ENCODE results near the gene PDLIM5. TPM values are rescaled to one million over a fixed set of nuclear protein-coding genes. Genes with fewer than 3 reads are reported as not detected.

Gene PDLIM5
- total RNA-seq, 4 donors from 2014 or later: 90.5 to 148 (median 115) TPM

GRCh38 chr4:94435874-94436273, 15.9 kb upstream of the PDLIM5 start:
- Histone ChIP-seq H3K4me3 (no peak overlapping the region), H3K9me3 (no peaks in the 10 kb centered on the region), H3K27me3 (no peaks in the 10 kb centered on the region), H3K4me1 (no peaks in the 10 kb centered on the region), H3K27ac (no peak overlapping the region), H3K36me3 (no peaks in the 10 kb centered on the region)
- 76% methylated on average over 2 of the region's 2 CpGs for WGBS
- TF ChIP-seq CTCF (IDR thresholded peaks at IDR 0.05): no peak
- no peak for TF ChIP-seq POLR2A (IDR thresholded peaks at IDR 0.05)
- TF ChIP-seq POLR2AphosphoS5 (IDR thresholded peaks at IDR 0.05): no peak
- no peak for TF ChIP-seq EP300 (IDR thresholded peaks at IDR 0.05)
- no peak for DNase-seq (ENCODE audit: low spot score in 2 of 2)

- WGBS: 89% methylated on average over 1 of the region's 1 CpG
- no peaks in the 10 kb centered on the region for H3K4me1 ChIP-seq
- H3K27ac ChIP-seq: no peak overlapping the region
- no peak for TF ChIP-seq EP300 (IDR thresholded peaks at IDR 0.05)
- TF ChIP-seq POLR2A (IDR thresholded peaks at IDR 0.05): no peak
- TF ChIP-seq CTCF (IDR thresholded peaks at IDR 0.05): no peak
- no peak for TF ChIP-seq POLR2AphosphoS5 (IDR thresholded peaks at IDR 0.05)
- no peaks in the 10 kb centered on the region for H3K9me3 ChIP-seq
- no peak for DNase-seq (ENCODE audit: low spot score in 2 of 2)
- H3K36me3 ChIP-seq: no peaks in the 10 kb centered on the region
- H3K27me3 ChIP-seq: no peaks in the 10 kb centered on the region
- H3K4me3 ChIP-seq: no peak overlapping the region
These were observed 15.2 kb upstream of the PDLIM5 start for GRCh38 chr4:94436512-94436911.

GRCh38 chr4:94439606-94440005, 12.1 kb upstream of the PDLIM5 start:
- no peaks in the 10 kb centered on the region for H3K36me3 ChIP-seq

GRCh38 chr4:94441838-94442237, 9.9 kb upstream of the PDLIM5 start:
- no peak for TF ChIP-seq POLR2A (IDR thresholded peaks at IDR 0.05)
- TF ChIP-seq CTCF (IDR thresholded peaks at IDR 0.05): no peak
- no peak for TF ChIP-seq EP300 (IDR thresholded peaks at IDR 0.05)
- no peak for TF ChIP-seq POLR2AphosphoS5 (IDR thresholded peaks at IDR 0.05)
- no peak for DNase-seq (ENCODE audit: low spot score in 2 of 2)
- H3K4me1 ChIP-seq: no peaks in the 10 kb centered on the region

More at GRCh38 chr4:94439606-94440005, 12.1 kb upstream of the PDLIM5 start:
- TF ChIP-seq EP300 (IDR thresholded peaks at IDR 0.05): no peak
- TF ChIP-seq CTCF (IDR thresholded peaks at IDR 0.05): no peak
- no peak for TF ChIP-seq POLR2AphosphoS5 (IDR thresholded peaks at IDR 0.05)
- TF ChIP-seq POLR2A (IDR thresholded peaks at IDR 0.05): no peak
- DNase-seq (ENCODE audit: low spot score in 2 of 2): no peak
- H3K4me3 ChIP-seq: no peak overlapping the region
- H3K27ac ChIP-seq: no peak overlapping the region
- H3K9me3 ChIP-seq: no peaks in the 10 kb centered on the region
- 68% methylated on average over 2 of the region's 2 CpGs for WGBS
- no peaks in the 10 kb centered on the region for H3K4me1 ChIP-seq
- no peaks in the 10 kb centered on the region for H3K27me3 ChIP-seq

GRCh38 chr4:94442251-94442650, 9.5 kb upstream of the PDLIM5 start:
- no peak for TF ChIP-seq CTCF (IDR thresholded peaks at IDR 0.05)
- no peak for TF ChIP-seq EP300 (IDR thresholded peaks at IDR 0.05)
- TF ChIP-seq POLR2AphosphoS5 (IDR thresholded peaks at IDR 0.05): no peak
- no peak for DNase-seq (ENCODE audit: low spot score in 2 of 2)
- Histone ChIP-seq H3K4me1 (no peaks in the 10 kb centered on the region), H3K27me3 (no peaks in the 10 kb centered on the region), H3K9me3 (no peaks in the 10 kb centered on the region), H3K27ac (no peak overlapping the region), H3K36me3 (no peaks in the 10 kb centered on the region), H3K4me3 (no peak overlapping the region)
- WGBS: 89% methylated on average over 1 of the region's 1 CpG

More at GRCh38 chr4:94441838-94442237, 9.9 kb upstream of the PDLIM5 start:
- WGBS: 79% methylated on average over 3 of the region's 3 CpGs
- Histone ChIP-seq H3K9me3 (no peaks in the 10 kb centered on the region), H3K4me3 (no peak overlapping the region), H3K27me3 (no peaks in the 10 kb centered on the region), H3K27ac (no peak overlapping the region), H3K36me3 (no peaks in the 10 kb centered on the region)

Data from suprapubic skin (tissue), 4 donors.